Tibial artery (tissue), 4 donors: ENCODE measurements around the gene FREM3.

Source experiments
- DNase-seq, 2 donors: peaks; one replicate each; pipeline ENCODE4 v3.0.0-alpha.2; 2019
- H3K27ac ChIP-seq, 2 donors: fragments of 200-600 bp; sonication (generic) in 1 of 2; 1 replicate in 1 of 2; 2 replicates in 1 of 2; pipeline ENCODE4 v1.5.1; 2018 to 2019; ENCODE audit warnings: mild to moderate bottlenecking in 1 of 2
- H3K27me3 ChIP-seq, 2 donors: fragments of 200-600 bp; sonication (generic) in 1 of 2; one replicate each; pipeline versions ENCODE4 v1.5.1 to v1.6.0; 2016 to 2019
- H3K36me3 ChIP-seq, 3 donors: fragments of 200-600 bp; sonication (generic) in 2 of 3; one replicate each; pipeline ENCODE4 v1.5.1; 2016 to 2019; ENCODE audit warnings: mild to moderate bottlenecking in 2 of 3
- H3K4me1 ChIP-seq, 4 donors: fragments of 200-600 bp; sonication (generic) in 2 of 4; 1 replicate in 3 of 4; 2 replicates in 1 of 4; pipeline ENCODE4 v1.5.1; 2016 to 2019
- H3K4me3 ChIP-seq, 2 donors: fragments of 200-600 bp; sonication (generic) in 1 of 2; 1 replicate in 1 of 2; 2 replicates in 1 of 2; pipeline ENCODE4 v1.5.1; 2018 to 2019; ENCODE audit warnings: mild to moderate bottlenecking in 2 of 2
- H3K9me3 ChIP-seq, 3 donors: fragments of 200-600 bp; sonication (generic) in 1 of 3; one replicate each; pipeline ENCODE4 v1.5.1; 2016 to 2019
- CTCF ChIP-seq, 2 experiments: fragments of 200-600 bp in 1 of 2; fragments of 450-650 bp in 1 of 2; IDR thresholded peaks; one replicate each; pipeline ENCODE4 v1.5.1; 2017 to 2019; ENCODE audit warnings: antibody characterized with exemption in 2 of 2, mild to moderate bottlenecking in 1 of 2, moderate library complexity in 1 of 2
- intact Hi-C: fragments of 100-400 bp; cut with DNase I; formaldehyde crosslinking; loops from one replicate; pipeline ENCODE4 v1.15.0; 2023; ENCODE audit warnings: low total_unique reads

The FREM3 gene

GRCh38 chr4:143618811-143619210, 81.7 kb downstream of the FREM3 start:
- DNase-seq = no peak
- no peak overlapping the region for H3K4me3 ChIP-seq
- H3K36me3 ChIP-seq = no peaks in the 10 kb centered on the region
- no peaks in the 10 kb centered on the region for H3K27me3 ChIP-seq
- H3K4me1 ChIP-seq = no peaks in the 10 kb centered on the region
- intact Hi-C loops = no loop called here
- no peak overlapping the region for H3K27ac ChIP-seq
- no peak for TF ChIP-seq CTCF (IDR thresholded peaks at IDR 0.05)
- H3K9me3 ChIP-seq = no peaks in the 10 kb centered on the region

GRCh38 chr4:143617994-143618679, 82.3 kb downstream of the FREM3 start:
- Histone ChIP-seq H3K4me1 (no peaks in the 10 kb centered on the region), H3K27me3 (no peaks in the 10 kb centered on the region), H3K27ac (no peak overlapping the region), H3K4me3 (no peak overlapping the region), H3K9me3 (no peaks in the 10 kb centered on the region), H3K36me3 (no peaks in the 10 kb centered on the region)
- intact Hi-C loops = no loop called here
- no peak for TF ChIP-seq CTCF (IDR thresholded peaks at IDR 0.05)
- no peak for DNase-seq

GRCh38 chr4:143616771-143617170, 83.7 kb downstream of the FREM3 start:
- Histone ChIP-seq H3K27me3 (no peaks in the 10 kb centered on the region), H3K27ac (no peak overlapping the region), H3K9me3 (no peaks in the 10 kb centered on the region), H3K4me1 (no peaks in the 10 kb centered on the region), H3K36me3 (no peaks in the 10 kb centered on the region), H3K4me3 (no peak overlapping the region)
- intact Hi-C loops = no loop called here
- DNase-seq = no peak
- no peak for TF ChIP-seq CTCF (IDR thresholded peaks at IDR 0.05)

DNA sequence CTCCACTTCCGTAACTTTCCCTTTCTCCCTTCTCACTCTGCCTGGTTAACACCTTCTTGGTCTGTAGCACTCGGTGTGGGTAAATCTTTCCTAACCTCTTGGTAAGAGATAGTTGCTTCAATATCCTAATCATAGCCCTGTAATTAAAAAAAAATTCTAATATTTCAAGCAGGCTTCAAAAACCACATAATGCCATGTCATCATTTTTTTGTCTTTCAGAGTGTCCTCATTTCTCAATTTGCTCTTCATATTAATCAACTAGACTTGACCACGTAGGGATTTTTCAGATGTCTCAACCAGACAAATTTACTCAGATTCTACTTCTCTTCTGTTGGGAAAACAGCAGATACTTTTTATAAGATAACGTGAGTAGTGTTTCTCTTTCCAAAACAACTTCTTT, 91.0 kb downstream of the FREM3 start:
- H3K4me1 ChIP-seq = peaks cover 0 to 4% (median 0%) of the 10 kb centered on the region in 4 donors
- H3K9me3 ChIP-seq = peaks cover 0 to 9% (median 0%) of the 10 kb centered on the region in 3 donors
- no peak for TF ChIP-seq CTCF (IDR thresholded peaks at IDR 0.05)
- H3K27me3 ChIP-seq = no peaks in the 10 kb centered on the region
- no peaks in the 10 kb centered on the region for H3K36me3 ChIP-seq
- H3K27ac ChIP-seq = no peak overlapping the region
- no peak for DNase-seq
- no peak overlapping the region for H3K4me3 ChIP-seq
- intact Hi-C loops = no loop called here

DNA sequence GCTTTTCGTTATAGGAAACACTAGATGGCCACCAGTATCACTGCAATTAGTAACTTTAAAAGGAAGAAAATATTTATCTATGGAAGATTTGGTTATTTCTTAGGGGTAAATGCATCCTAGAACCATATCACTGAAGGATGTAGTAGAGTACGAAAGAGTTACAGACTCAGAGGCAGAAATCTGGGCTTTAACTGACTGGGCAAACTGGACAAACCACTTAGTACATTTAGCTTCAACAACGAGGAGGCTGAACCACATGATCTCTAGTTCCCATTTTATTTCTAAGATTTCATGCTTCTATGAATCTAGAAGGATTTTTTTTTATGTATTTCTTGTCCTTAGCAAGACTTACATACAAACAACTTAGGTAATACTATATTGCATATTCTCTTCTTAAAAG, 94.0 kb downstream of the FREM3 start:
- intact Hi-C loops = no loop called here
- TF ChIP-seq CTCF (IDR thresholded peaks at IDR 0.05) = no peak
- H3K4me1 ChIP-seq = peaks cover 0 to 12% (median 0%) of the 10 kb centered on the region in 4 donors
- no peaks in the 10 kb centered on the region for H3K36me3 ChIP-seq
- no peak for DNase-seq
- no peak overlapping the region for H3K27ac ChIP-seq
- peaks cover 0 to 9% (median 0%) of the 10 kb centered on the region in 3 donors for H3K9me3 ChIP-seq
- no peaks in the 10 kb centered on the region for H3K27me3 ChIP-seq
- H3K4me3 ChIP-seq = no peak overlapping the region
